ENCODE measurements around the gene FER. TPM values are rescaled to one million over a fixed set of nuclear protein-coding genes. Genes with fewer than 3 reads are reported as not detected.

The FER gene
- total and polyA plus RNA-seq, 10 of the 15 experiments (the other 5 are each of a cell fraction or from before 2014, with no cell fraction given), result 4.4 to 19.1 (median 9.6) TPM

GRCh38 chr5:109136906-109137305 lies 389.2 kb downstream of the FER start (continued):
- no peak for TF ChIP-seq E2F8 (IDR thresholded peaks at IDR 0.05; ENCODE audit: low read depth, partially characterized antibody)
- TF ChIP-seq, protein P1, sequence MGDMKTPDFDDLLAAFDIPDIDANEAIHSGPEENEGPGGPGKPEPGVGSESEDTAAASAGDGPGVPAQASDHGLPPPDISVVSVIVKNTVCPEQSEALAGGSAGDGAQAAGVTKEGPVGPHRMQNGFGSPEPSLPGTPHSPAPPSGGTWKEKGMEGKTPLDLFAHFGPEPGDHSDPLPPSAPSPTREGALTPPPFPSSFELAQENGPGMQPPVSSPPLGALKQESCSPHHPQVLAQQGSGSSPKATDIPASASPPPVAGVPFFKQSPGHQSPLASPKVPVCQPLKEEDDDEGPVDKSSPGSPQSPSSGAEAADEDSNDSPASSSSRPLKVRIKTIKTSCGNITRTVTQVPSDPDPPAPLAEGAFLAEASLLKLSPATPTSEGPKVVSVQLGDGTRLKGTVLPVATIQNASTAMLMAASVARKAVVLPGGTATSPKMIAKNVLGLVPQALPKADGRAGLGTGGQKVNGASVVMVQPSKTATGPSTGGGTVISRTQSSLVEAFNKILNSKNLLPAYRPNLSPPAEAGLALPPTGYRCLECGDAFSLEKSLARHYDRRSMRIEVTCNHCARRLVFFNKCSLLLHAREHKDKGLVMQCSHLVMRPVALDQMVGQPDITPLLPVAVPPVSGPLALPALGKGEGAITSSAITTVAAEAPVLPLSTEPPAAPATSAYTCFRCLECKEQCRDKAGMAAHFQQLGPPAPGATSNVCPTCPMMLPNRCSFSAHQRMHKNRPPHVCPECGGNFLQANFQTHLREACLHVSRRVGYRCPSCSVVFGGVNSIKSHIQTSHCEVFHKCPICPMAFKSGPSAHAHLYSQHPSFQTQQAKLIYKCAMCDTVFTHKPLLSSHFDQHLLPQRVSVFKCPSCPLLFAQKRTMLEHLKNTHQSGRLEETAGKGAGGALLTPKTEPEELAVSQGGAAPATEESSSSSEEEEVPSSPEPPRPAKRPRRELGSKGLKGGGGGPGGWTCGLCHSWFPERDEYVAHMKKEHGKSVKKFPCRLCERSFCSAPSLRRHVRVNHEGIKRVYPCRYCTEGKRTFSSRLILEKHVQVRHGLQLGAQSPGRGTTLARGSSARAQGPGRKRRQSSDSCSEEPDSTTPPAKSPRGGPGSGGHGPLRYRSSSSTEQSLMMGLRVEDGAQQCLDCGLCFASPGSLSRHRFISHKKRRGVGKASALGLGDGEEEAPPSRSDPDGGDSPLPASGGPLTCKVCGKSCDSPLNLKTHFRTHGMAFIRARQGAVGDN (IDR thresholded peaks at IDR 0.05), result no peak
